GM12872 (cell line): ENCODE results near the gene SLC22A6.

Experiments used
- TF ChIP-seq, protein P1 (sequence below): IDR thresholded peaks from 3 replicates; pipeline ENCODE4 v1.5.1; 2011; ENCODE audit warnings: low read depth, mild to moderate bottlenecking, low read length, moderate library complexity; ENCODE audit not compliant: insufficient read depth

SLC22A6 gene

DNA sequence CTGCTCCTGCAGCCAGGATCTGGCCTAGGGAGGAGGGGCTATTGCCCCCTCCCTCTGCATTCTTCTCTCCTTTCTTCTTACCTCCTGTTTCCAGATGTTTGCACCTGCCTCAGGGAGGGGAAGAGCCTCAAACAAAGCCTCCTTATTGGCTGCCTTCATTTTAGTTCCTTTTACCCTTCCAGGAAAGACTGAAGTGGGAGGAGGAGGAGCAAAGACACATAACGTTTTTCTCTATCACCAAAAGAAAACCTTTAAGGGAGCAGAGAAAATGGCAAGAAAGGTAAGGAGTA lies 50.3 kb downstream of the SLC22A6 start:
- TF ChIP-seq, protein P1, sequence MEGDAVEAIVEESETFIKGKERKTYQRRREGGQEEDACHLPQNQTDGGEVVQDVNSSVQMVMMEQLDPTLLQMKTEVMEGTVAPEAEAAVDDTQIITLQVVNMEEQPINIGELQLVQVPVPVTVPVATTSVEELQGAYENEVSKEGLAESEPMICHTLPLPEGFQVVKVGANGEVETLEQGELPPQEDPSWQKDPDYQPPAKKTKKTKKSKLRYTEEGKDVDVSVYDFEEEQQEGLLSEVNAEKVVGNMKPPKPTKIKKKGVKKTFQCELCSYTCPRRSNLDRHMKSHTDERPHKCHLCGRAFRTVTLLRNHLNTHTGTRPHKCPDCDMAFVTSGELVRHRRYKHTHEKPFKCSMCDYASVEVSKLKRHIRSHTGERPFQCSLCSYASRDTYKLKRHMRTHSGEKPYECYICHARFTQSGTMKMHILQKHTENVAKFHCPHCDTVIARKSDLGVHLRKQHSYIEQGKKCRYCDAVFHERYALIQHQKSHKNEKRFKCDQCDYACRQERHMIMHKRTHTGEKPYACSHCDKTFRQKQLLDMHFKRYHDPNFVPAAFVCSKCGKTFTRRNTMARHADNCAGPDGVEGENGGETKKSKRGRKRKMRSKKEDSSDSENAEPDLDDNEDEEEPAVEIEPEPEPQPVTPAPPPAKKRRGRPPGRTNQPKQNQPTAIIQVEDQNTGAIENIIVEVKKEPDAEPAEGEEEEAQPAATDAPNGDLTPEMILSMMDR = no peak

DNA sequence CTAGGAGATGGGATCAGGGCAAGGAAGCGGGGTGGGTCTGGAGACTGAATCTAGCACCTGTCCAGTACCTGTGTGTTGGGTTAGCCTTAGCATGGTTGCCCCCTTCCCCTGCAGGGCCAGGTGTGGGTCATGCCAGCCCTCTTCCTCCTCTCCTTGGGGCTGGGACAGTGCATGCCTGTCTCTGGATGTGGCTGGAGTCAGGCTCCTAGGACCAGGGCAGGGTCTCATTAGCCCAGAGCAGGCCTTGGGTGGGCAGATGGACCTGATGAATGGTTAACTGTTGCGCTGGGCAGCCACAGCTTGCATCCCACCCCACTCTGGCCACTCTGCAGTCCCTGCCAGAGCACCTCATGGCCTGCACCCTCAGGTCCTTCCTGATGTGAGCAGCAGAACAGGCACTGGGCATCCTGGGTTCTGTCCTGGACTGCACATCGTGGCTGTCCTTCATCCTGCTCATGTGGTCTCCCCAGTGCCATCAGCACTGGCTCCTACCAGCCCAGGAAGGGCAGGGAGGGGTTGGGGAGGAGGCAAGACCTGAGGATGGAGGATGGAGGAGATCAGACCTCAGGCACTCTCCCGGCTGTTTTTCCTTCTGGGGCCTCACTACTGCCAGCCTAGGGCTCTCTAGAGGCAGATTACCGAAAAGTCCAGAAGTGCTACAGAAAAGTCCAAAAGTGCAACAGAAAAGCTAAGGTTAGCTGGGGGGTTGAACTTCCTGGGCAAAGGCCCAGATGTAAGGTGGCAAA lies 50.8 kb downstream of the SLC22A6 start:
- TF ChIP-seq, protein P1 = no peak

DNA sequence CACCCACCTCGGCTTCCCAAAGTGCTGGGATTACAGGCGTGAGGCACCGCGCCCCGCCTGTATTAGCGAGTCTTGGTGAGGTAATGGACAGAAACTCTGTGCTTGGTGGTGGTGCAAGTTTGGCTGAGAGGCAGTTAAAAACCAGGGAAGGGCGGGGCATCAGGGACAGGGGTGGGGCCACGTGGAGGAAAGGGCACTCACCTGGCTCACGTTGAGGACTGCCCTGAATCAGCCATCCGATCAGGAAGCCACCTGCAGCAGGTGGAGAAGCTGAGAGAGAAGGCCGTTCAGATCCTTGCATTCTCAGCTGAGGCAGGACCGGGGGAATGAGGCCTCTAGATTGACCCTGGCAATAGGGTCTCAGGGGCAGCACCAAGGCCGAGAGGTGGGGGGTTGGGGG lies 51.5 kb downstream of the SLC22A6 start:
- TF ChIP-seq, protein P1 = no peak

DNA sequence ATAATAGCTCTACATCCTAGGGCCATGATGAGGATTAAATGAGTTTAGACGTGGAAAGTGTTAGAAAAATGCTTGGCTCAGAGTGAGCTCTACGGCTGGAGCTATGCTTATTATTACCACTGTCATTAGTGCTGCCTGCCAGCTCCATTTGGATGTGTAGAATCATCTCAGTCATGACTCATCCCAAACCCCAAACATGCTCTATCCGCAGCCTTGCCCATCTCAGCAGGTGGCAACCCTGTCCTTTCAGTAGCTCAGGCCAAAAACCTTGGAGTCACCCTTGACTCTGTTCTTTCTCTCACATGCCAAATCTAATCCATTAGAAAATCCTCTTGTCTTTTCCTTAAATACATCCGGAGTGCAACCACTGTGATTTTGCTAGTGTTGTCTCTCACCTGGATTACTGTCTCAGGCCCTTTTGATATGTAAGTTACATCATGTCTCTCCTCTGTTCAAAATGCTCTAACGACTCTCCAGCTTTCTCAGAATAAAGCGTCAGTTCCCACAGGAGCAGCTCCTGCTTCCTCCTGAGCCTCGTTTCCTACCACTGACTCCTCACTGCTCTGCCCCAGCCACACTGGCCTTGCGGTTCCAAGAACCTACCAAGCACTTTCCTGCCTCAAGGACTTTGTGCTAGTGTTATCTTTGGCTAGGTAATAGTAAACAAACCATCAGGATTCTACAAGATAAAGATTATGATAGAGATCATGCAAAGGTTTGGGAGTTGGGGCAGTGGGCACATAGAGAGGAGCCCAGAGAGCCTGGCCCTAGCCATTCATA lies 53.1 kb downstream of the SLC22A6 start:
- TF ChIP-seq, protein P1 = no peak

DNA sequence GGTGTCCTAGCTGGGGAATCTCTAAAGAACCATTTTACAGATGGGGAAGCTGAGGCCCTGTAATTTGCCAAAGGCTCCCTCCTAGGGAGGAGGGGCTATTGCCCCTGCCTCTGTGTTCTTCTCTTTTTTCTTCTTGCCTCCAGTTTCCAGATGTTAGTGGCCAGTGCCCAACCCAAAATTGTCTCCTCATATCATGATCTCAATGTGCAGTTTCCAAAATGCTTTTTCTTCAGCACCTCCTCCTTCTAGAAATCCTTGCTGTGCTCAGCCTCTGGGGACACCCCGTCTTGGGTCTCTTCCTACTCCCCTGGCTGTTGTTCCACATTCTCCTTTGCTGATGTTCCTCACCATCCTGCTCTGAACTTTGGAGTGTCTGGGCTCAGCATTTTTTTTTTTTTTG lies 54.1 kb downstream of the SLC22A6 start:
- TF ChIP-seq, protein P1 = no peak

DNA sequence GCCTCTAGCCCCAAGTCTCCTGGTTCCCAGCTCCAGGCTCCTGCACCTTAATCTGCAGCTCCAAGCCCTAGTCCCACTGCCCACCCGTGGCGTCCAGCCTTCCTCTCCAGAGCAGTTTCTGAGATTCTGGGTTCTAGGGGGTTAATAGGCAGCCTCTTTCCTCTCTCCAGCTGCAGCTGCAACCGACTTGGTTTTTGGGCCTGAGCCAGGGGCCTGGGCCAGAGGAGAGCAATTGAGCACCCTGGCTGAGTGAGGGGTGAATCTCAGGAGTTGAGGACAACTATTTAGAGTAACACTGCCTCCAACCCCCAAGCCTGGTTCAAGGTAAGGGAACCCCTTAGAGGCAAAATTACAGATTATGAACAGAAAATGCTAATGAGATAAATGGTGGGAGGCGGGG lies 54.6 kb downstream of the SLC22A6 start:
- TF ChIP-seq, protein P1 = no peak

DNA sequence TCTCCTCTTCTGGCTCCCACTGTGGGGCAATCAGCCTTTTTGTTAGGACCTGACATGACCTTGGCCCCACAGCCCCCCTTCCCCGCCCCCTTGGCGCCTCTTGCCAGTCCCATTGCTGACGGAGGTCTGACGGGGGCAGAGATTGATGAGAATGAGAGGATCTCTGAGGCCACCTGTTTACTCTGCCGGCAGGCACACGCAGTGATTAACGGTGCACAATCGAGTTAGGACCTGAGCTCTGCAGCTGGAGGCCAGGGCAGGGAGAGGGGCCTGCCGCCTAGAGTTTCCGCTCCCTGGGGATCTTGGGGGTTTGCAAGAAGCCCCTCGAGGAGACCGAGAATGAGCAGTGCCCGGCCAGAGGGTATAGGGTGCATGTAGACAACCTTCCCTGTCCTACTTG lies 56.8 kb downstream of the SLC22A6 start:
- TF ChIP-seq, protein P1 = no peak
